ENCODE results near the gene ROBO1. TPM values are rescaled to one million over a fixed set of nuclear protein-coding genes. Genes with fewer than 3 reads are reported as not detected.
A peak's percentile ranks its signal among the peaks of the same experiment; 100 is the strongest.

ROBO1 gene
- total and polyA plus RNA-seq, 2 of the 13 experiments (the other 11 are each of a cell fraction or from before 2014, with no cell fraction given), result 52.2 to 71.0 TPM

DNA sequence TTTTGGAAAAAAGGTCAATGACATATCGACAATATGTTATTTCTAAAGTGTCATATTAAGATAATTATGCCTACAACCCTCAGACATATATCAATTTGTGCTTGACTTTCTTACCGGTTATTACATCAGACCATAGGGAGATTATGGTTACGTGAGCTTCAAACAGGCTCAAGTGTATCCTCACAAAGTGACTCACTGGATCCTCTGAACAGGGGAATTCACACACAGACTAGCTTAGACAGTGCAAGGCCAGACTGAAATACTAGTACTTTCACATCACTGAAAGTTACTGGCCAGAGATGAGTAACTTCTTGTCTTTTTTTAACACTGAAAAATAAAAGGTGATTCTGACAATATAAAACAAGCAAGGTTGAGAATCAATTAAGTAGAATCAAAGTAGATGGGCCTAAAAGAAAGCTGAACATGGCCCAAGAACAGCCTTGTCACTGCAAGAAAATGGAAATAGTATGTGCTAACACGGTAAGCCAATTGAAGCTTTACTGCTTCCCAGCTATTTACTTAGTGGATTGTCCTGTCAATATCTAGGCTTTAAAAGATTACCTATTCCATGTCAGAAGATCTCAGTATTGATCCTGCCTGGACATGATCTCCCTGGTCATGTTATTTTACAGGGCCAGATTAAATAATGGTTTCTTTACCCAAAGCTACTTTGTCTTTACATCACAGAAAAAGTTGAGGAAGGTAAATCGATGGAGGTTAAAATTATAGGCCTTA is 848.6 kb downstream of the ROBO1 start (continued):
- TF ChIP-seq, protein P1, sequence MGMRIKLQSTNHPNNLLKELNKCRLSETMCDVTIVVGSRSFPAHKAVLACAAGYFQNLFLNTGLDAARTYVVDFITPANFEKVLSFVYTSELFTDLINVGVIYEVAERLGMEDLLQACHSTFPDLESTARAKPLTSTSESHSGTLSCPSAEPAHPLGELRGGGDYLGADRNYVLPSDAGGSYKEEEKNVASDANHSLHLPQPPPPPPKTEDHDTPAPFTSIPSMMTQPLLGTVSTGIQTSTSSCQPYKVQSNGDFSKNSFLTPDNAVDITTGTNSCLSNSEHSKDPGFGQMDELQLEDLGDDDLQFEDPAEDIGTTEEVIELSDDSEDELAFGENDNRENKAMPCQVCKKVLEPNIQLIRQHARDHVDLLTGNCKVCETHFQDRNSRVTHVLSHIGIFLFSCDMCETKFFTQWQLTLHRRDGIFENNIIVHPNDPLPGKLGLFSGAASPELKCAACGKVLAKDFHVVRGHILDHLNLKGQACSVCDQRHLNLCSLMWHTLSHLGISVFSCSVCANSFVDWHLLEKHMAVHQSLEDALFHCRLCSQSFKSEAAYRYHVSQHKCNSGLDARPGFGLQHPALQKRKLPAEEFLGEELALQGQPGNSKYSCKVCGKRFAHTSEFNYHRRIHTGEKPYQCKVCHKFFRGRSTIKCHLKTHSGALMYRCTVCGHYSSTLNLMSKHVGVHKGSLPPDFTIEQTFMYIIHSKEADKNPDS (CRISPR knock-in tag; IDR thresholded peaks at IDR 0.05), result peak; percentile 53; the same call in 1 of the 2 replicates
- TF ChIP-seq, protein P2, sequence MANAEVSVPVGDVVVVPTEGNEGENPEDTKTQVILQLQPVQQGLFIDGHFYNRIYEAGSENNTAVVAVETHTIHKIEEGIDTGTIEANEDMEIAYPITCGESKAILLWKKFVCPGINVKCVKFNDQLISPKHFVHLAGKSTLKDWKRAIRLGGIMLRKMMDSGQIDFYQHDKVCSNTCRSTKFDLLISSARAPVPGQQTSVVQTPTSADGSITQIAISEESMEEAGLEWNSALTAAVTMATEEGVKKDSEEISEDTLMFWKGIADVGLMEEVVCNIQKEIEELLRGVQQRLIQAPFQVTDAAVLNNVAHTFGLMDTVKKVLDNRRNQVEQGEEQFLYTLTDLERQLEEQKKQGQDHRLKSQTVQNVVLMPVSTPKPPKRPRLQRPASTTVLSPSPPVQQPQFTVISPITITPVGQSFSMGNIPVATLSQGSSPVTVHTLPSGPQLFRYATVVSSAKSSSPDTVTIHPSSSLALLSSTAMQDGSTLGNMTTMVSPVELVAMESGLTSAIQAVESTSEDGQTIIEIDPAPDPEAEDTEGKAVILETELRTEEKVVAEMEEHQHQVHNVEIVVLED (CRISPR knock-in tag; IDR thresholded peaks at IDR 0.05; ENCODE audit: borderline replicate concordance), result no peak
- TF ChIP-seq NKX3-1 (CRISPR knock-in tag; IDR thresholded peaks at IDR 0.05) (no peak), CREM (IDR thresholded peaks at IDR 0.05) (peak; percentile 59; the same call in 1 of the 2 replicates), CREM (CRISPR knock-in tag; IDR thresholded peaks at IDR 0.05) (no peak), ZNF552 (CRISPR knock-in tag; IDR thresholded peaks at IDR 0.05; ENCODE audit: borderline replicate concordance) (no peak), ZNF557 (CRISPR knock-in tag; IDR thresholded peaks at IDR 0.05) (no peak), MIER3 (CRISPR knock-in tag; IDR thresholded peaks at IDR 0.05; ENCODE audit: borderline replicate concordance) (peak; percentile 19; the same call in 1 of the 2 replicates), BCL6 (CRISPR knock-in tag; IDR thresholded peaks at IDR 0.05) (peak; percentile 59; the same call in 1 of the 2 replicates), HOXA7 (CRISPR knock-in tag; IDR thresholded peaks at IDR 0.05) (no peak), HNRNPK (IDR thresholded peaks at IDR 0.05; ENCODE audit: low read depth, low read length, poor library complexity, severe bottlenecking) (no peak), ZNF788 (CRISPR knock-in tag; IDR thresholded peaks at IDR 0.05; ENCODE audit: borderline replicate concordance) (no peak), RARA (CRISPR knock-in tag; IDR thresholded peaks at IDR 0.05) (peak; percentile 55), FOXK1 (CRISPR knock-in tag; IDR thresholded peaks at IDR 0.05; ENCODE audit: borderline replicate concordance, low read depth) (peak; percentile 34; the same call in 1 of the 2 replicates), MED1 (CRISPR knock-in tag; IDR thresholded peaks at IDR 0.05) (peak; percentile 55; the same call in 1 of the 2 replicates), RFX3 (CRISPR knock-in tag; IDR thresholded peaks at IDR 0.05) (no peak), ZNF746 (CRISPR knock-in tag; IDR thresholded peaks at IDR 0.05) (no peak), ZNF562 (CRISPR knock-in tag; IDR thresholded peaks at IDR 0.05; ENCODE audit: borderline replicate concordance) (no peak), SYNCRIP (IDR thresholded peaks at IDR 0.05; ENCODE audit: insufficient read depth, low read depth, low read length) (no peak), ZNF251 (CRISPR knock-in tag; IDR thresholded peaks at IDR 0.05) (no peak), IKZF1 (IDR thresholded peaks at IDR 0.05) (no peak), ZNF329 (CRISPR knock-in tag; IDR thresholded peaks at IDR 0.05; ENCODE audit: low read depth) (no peak)
- TF ChIP-seq, protein P3, sequence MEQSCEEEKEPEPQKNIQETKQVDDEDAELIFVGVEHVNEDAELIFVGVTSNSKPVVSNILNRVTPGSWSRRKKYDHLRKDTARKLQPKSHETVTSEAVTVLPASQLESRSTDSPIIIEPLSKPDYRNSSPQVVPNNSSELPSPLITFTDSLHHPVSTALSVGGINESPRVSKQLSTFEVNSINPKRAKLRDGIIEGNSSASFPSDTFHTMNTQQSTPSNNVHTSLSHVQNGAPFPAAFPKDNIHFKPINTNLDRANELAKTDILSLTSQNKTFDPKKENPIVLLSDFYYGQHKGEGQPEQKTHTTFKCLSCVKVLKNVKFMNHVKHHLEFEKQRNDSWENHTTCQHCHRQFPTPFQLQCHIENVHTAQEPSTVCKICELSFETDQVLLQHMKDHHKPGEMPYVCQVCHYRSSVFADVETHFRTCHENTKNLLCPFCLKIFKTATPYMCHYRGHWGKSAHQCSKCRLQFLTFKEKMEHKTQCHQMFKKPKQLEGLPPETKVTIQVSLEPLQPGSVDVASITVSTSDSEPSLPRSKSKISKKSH (CRISPR knock-in tag; IDR thresholded peaks at IDR 0.05; ENCODE audit: borderline replicate concordance), result no peak
- TF ChIP-seq, protein P4, sequence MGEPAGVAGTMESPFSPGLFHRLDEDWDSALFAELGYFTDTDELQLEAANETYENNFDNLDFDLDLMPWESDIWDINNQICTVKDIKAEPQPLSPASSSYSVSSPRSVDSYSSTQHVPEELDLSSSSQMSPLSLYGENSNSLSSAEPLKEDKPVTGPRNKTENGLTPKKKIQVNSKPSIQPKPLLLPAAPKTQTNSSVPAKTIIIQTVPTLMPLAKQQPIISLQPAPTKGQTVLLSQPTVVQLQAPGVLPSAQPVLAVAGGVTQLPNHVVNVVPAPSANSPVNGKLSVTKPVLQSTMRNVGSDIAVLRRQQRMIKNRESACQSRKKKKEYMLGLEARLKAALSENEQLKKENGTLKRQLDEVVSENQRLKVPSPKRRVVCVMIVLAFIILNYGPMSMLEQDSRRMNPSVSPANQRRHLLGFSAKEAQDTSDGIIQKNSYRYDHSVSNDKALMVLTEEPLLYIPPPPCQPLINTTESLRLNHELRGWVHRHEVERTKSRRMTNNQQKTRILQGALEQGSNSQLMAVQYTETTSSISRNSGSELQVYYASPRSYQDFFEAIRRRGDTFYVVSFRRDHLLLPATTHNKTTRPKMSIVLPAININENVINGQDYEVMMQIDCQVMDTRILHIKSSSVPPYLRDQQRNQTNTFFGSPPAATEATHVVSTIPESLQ (CRISPR knock-in tag; conservative IDR thresholded peaks at IDR 0.05), result no peak
